Transverse colon (tissue), 4 donors: ENCODE measurements around the gene KAZN.

Experiments
- EP300 ChIP-seq: sonication (generic); formaldehyde crosslinking; IDR thresholded peaks from one replicate; pipeline ENCODE4 v1.6.1; 2017; ENCODE audit warnings: antibody characterized with exemption, low read depth
- POLR2A ChIP-seq: fragments of 450-650 bp; IDR thresholded peaks from one replicate; pipeline ENCODE4 v1.6.1; 2016; ENCODE audit warnings: antibody characterized with exemption, mild to moderate bottlenecking, moderate library complexity
- POLR2AphosphoS5 ChIP-seq, 3 donors: sonication (generic); formaldehyde crosslinking; IDR thresholded peaks; one replicate each; pipeline ENCODE4 v1.6.1; 2016; ENCODE audit warnings: antibody characterized with exemption in 3 of 3
- TF ChIP-seq, protein P1 (sequence below), 5 experiments: fragments of 200-600 bp in 3 of 5; fragments of 450-650 bp in 2 of 5; sonication (generic) in 3 of 5; IDR thresholded peaks; 1 replicate in 2 of 5; 2 replicates in 3 of 5; pipeline ENCODE4 v1.5.1; 2016 to 2017; ENCODE audit warnings: antibody characterized with exemption in 5 of 5, inconsistent platforms in 3 of 5, mild to moderate bottlenecking in 2 of 5, moderate library complexity in 1 of 5

DNA sequence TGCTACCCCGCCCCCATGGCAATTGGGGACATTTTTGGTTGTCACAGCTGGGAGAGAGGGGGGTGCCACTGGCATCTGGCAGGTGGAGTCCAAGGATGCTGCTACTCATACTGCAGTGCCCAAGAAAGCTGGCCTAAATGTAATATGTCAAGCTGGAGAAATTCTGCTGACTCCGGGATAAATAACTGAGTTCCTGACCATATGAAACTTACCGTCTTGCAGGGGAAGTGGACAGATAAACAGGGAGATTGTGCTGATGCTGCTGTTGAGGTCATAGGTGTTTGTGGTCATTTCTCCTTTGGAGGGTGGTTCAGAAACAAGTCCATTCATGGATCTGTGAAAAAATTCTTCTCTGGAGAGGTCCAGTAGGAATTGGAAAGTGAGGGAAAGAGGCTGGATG, 54.4 kb downstream of the KAZN start:
- TF ChIP-seq, protein P1, sequence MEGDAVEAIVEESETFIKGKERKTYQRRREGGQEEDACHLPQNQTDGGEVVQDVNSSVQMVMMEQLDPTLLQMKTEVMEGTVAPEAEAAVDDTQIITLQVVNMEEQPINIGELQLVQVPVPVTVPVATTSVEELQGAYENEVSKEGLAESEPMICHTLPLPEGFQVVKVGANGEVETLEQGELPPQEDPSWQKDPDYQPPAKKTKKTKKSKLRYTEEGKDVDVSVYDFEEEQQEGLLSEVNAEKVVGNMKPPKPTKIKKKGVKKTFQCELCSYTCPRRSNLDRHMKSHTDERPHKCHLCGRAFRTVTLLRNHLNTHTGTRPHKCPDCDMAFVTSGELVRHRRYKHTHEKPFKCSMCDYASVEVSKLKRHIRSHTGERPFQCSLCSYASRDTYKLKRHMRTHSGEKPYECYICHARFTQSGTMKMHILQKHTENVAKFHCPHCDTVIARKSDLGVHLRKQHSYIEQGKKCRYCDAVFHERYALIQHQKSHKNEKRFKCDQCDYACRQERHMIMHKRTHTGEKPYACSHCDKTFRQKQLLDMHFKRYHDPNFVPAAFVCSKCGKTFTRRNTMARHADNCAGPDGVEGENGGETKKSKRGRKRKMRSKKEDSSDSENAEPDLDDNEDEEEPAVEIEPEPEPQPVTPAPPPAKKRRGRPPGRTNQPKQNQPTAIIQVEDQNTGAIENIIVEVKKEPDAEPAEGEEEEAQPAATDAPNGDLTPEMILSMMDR (IDR thresholded peaks at IDR 0.05) = no peak
- no peak for TF ChIP-seq EP300
- no peak for TF ChIP-seq POLR2A
- TF ChIP-seq POLR2AphosphoS5 (IDR thresholded peaks at IDR 0.05) = no peak
